ENCODE measurements around the gene PPP1R3C. TPM values are rescaled to one million over a fixed set of nuclear protein-coding genes. Genes with fewer than 3 reads are reported as not detected.

Gene PPP1R3C
- total and polyA plus RNA-seq, 2 donors (not counting 3 experiments of a cell fraction or from before 2014, with no cell fraction given) = 1.6 to 2.0 TPM

DNA sequence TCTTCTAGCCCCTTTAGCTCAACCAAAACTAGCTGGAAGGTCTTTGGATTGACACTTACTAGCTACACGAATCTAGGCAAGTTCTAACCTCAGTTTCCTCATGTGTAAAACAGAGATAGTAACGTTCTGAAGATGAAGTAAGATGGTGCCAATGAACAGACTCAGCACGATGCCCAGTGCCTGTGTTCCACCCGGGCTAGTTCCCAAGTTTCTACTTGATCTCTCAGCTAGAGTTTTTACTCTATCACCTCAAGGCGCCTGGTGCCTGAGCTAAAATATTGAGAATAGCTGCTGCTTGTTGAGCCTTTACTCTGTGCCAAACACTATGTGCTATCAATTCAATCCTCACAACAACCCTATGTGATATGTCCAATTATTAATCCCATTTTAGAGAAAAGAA is 1.4 kb upstream of the PPP1R3C start:
- H3K27ac ChIP-seq (ENCODE audit: insufficient read depth, low read depth, low read length) = no peak overlapping the region

DNA sequence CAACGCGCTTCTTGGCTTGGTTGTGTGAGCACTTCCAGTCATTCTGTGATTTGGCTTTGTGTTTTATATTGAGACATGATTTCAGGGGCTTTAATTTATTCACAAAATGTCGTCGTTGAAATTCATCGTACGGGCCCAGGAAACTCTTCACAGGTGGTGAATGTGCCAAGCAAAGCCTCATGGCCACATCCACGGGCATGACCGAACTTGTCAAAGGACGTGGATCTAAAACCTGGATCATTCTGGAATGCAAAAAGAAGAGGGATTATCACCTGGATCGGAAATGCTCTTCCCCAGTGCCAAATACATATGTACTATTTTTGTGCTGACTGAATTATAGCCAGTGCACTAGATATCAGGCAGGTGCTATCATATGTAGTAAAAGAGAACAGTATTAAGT is 2.2 kb downstream of the PPP1R3C start:
- H3K27me3 ChIP-seq (ENCODE audit: control insufficient read depth in 2 of 2, insufficient read depth in 2 of 2, low read length in 2 of 2) = peaks cover 2 to 3% of the 10 kb centered on the region in 2 experiments
- dilution Hi-C loops (cut with MboI; ENCODE audit: extremely low pct_ligation_motif_present, low sequenced_read_pairs) (no loop called here), intact Hi-C loops (cut with micrococcal nuclease) (no loop called here)
- H3K27ac ChIP-seq (ENCODE audit: insufficient read depth, low read depth, low read length) = no peak overlapping the region
- H3K9me3 ChIP-seq (replicated peaks; ENCODE audit: control insufficient read depth, insufficient read depth, low read length) = no peaks in the 10 kb centered on the region
- H3K9ac ChIP-seq (replicated peaks; ENCODE audit: extremely low read depth, insufficient read depth, low read length) = no peak overlapping the region
- no peak overlapping the region for H3K4me2 ChIP-seq (ENCODE audit: insufficient read depth, low read length)
- no peak for FAIRE-seq
- no peaks in the 10 kb centered on the region for H4K20me1 ChIP-seq (replicated peaks; ENCODE audit: control insufficient read depth, extremely low read depth, insufficient read depth, low read length)
- CTCF ChIA-PET = no interaction called here
- H3K79me2 ChIP-seq (ENCODE audit: control insufficient read depth, insufficient read depth, low read length) = no peaks in the 10 kb centered on the region
- no peak overlapping the region for H2AFZ ChIP-seq (ENCODE audit: low read depth, low read length)
- no peaks in the 10 kb centered on the region for H3K9me1 ChIP-seq (replicated peaks; ENCODE audit: control insufficient read depth, extremely low read depth, insufficient read depth, low read length)
- H3K36me3 ChIP-seq (ENCODE audit: control insufficient read depth in 2 of 2, extremely low read depth in 1 of 2, insufficient read depth in 2 of 2, low read length in 2 of 2) = peaks cover 0 to 9% of the 10 kb centered on the region in 2 experiments
- BruUV-seq (replicated peaks) = no TSS peak
- TF ChIP-seq, protein P1, sequence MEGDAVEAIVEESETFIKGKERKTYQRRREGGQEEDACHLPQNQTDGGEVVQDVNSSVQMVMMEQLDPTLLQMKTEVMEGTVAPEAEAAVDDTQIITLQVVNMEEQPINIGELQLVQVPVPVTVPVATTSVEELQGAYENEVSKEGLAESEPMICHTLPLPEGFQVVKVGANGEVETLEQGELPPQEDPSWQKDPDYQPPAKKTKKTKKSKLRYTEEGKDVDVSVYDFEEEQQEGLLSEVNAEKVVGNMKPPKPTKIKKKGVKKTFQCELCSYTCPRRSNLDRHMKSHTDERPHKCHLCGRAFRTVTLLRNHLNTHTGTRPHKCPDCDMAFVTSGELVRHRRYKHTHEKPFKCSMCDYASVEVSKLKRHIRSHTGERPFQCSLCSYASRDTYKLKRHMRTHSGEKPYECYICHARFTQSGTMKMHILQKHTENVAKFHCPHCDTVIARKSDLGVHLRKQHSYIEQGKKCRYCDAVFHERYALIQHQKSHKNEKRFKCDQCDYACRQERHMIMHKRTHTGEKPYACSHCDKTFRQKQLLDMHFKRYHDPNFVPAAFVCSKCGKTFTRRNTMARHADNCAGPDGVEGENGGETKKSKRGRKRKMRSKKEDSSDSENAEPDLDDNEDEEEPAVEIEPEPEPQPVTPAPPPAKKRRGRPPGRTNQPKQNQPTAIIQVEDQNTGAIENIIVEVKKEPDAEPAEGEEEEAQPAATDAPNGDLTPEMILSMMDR (IDR thresholded peaks at IDR 0.05; ENCODE audit: extremely low read depth in 1 of 2, insufficient read depth in 1 of 2, low read depth in 1 of 2, low read length in 2 of 2) = no peak
- TF ChIP-seq JUN (IDR thresholded peaks at IDR 0.05; ENCODE audit: borderline replicate concordance, insufficient read depth, insufficient read length, low read depth) (no peak), FOS (IDR thresholded peaks at IDR 0.05; ENCODE audit: borderline replicate concordance, insufficient read depth, low read length) (no peak), GATA2 (IDR thresholded peaks at IDR 0.05; ENCODE audit: insufficient read depth, insufficient read length, low read depth, low read length) (no peak), EZH2 (IDR thresholded peaks at IDR 0.05; ENCODE audit: borderline replicate concordance, low read depth, low read length, severe bottlenecking) (no peak), POLR2A (IDR thresholded peaks at IDR 0.05; ENCODE audit: low read depth, low read length) (no peak), MYC (IDR thresholded peaks at IDR 0.05; ENCODE audit: low read depth, low read length) (no peak), POLR2AphosphoS5 (IDR thresholded peaks at IDR 0.05; ENCODE audit: insufficient read depth, low read depth, low read length) (no peak)
- TF ChIP-seq, protein P2, sequence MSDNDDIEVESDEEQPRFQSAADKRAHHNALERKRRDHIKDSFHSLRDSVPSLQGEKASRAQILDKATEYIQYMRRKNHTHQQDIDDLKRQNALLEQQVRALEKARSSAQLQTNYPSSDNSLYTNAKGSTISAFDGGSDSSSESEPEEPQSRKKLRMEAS (IDR thresholded peaks at IDR 0.05; ENCODE audit: insufficient read depth, insufficient read length) = no peak
- DNase-seq (ENCODE audit: low read depth, low spot score) = no peak
- no peak overlapping the region for H3K4me3 ChIP-seq (replicated peaks in 1 of 3; ENCODE audit: insufficient read depth in 1 of 3, low read depth in 1 of 3, low read length in 3 of 3)
- POLR2A ChIA-PET = no interaction called here
- peaks cover 13% of the 10 kb centered on the region for H3K4me1 ChIP-seq (ENCODE audit: control insufficient read depth, extremely low read depth, insufficient read depth, low read length)

More for the DNA sequence above, 1.4 kb upstream of the PPP1R3C start:
- DNase-seq (ENCODE audit: low read depth, low spot score) = no peak
- intact Hi-C loops (cut with micrococcal nuclease) = loop anchor here (2.0 kb wide), 2 partner anchors 61 to 279 kb away; no protein-coding TSS in a partner anchor
- Histone ChIP-seq H2AFZ (ENCODE audit: low read depth, low read length) (no peak overlapping the region), H3K27me3 (ENCODE audit: control insufficient read depth in 2 of 2, insufficient read depth in 2 of 2, low read length in 2 of 2) (peaks cover 2 to 3% of the 10 kb centered on the region in 2 experiments), H3K4me3 (replicated peaks in 1 of 3; ENCODE audit: insufficient read depth in 1 of 3, low read depth in 1 of 3, low read length in 3 of 3) (no peak overlapping the region), H4K20me1 (replicated peaks; ENCODE audit: control insufficient read depth, extremely low read depth, insufficient read depth, low read length) (no peaks in the 10 kb centered on the region), H3K9me1 (replicated peaks; ENCODE audit: control insufficient read depth, extremely low read depth, insufficient read depth, low read length) (no peaks in the 10 kb centered on the region), H3K4me2 (ENCODE audit: insufficient read depth, low read length) (no peak overlapping the region), H3K9me3 (replicated peaks; ENCODE audit: control insufficient read depth, insufficient read depth, low read length) (no peaks in the 10 kb centered on the region), H3K4me1 (ENCODE audit: control insufficient read depth, extremely low read depth, insufficient read depth, low read length) (peaks cover 13% of the 10 kb centered on the region), H3K36me3 (ENCODE audit: control insufficient read depth in 2 of 2, extremely low read depth in 1 of 2, insufficient read depth in 2 of 2, low read length in 2 of 2) (peaks cover 0 to 9% of the 10 kb centered on the region in 2 experiments), H3K79me2 (ENCODE audit: control insufficient read depth, insufficient read depth, low read length) (no peaks in the 10 kb centered on the region), H3K9ac (replicated peaks; ENCODE audit: extremely low read depth, insufficient read depth, low read length) (no peak overlapping the region)
- ChIA-PET POLR2A (interaction anchor here (0.6 kb wide), 1 partner anchor 10 kb away, joined by 3 read pairs; no protein-coding TSS in a partner anchor), CTCF (interaction anchor here (1.0 to 7.4 kb wide), 28 partner anchors 10 to 341 kb away, joined by 3 to 226 read pairs (median 10); no protein-coding TSS in a partner anchor)
- FAIRE-seq = no peak
- TF ChIP-seq, protein P2 (IDR thresholded peaks at IDR 0.05; ENCODE audit: insufficient read depth, insufficient read length) = no peak
- no peak for TF ChIP-seq GATA2 (IDR thresholded peaks at IDR 0.05; ENCODE audit: insufficient read depth, insufficient read length, low read depth, low read length)
- TF ChIP-seq, protein P1 (IDR thresholded peaks at IDR 0.05; ENCODE audit: extremely low read depth in 1 of 2, insufficient read depth in 1 of 2, low read depth in 1 of 2, low read length in 2 of 2) = no peak
- TF ChIP-seq JUN (IDR thresholded peaks at IDR 0.05; ENCODE audit: borderline replicate concordance, insufficient read depth, insufficient read length, low read depth) = no peak
- BruUV-seq (replicated peaks) = no TSS peak
- dilution Hi-C loops (cut with MboI; ENCODE audit: extremely low pct_ligation_motif_present, low sequenced_read_pairs) = no loop called here

Measured in endothelial cell of umbilical vein (primary cell).